IPS DF 4.7 (cell line): ENCODE data around the gene CFAP77.
A peak's percentile ranks its signal among the peaks of the same experiment; 100 is the strongest.

ENCODE experiments used
- DNase-seq: peaks from one replicate; pipeline ENCODE4 v3.0.0-alpha.2; 2013; ENCODE audit warnings: low spot score; ENCODE audit errors: extremely low read depth

The CFAP77 gene

DNA sequence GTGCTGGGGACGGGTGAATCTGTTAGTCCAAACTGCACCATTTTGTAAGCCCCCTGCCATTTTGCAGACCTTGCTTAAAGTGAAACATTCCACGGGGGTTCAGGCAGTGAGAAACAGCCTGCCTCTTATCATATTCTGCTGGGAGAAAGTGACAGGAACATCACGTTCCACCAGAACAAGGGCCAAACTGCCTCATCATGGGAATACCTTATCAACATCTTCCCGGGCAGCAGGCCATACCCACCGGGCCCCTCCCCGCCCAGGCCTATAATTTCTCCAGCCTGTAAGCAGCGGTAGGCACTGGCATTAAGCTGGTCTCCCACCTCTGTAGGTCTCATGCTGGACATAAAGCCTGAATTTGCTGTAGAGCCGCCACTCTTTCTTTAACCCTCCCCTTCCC lies 1.5 kb upstream of the CFAP77 start:
- no peak for DNase-seq

DNA sequence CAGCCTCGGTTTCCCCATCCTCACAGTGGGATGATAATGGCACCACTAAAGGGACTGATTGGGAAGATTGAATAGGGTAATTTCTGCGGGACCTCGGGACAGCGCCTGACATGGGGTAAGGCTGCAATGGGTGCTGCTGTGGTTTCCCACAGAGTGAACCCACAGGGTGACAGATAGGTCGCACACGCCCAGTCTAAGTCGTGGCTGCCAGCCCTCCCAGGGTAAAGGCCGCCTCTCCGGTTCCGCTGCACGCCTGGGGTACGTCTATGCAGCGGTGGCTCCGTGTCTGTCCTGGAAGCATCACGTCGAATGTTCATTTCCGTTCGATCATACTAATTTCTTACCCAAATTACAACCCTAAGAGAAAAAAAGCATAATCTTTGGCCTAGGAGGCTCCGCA lies 631 bp downstream of the CFAP77 start:
- DNase-seq, result no peak

DNA sequence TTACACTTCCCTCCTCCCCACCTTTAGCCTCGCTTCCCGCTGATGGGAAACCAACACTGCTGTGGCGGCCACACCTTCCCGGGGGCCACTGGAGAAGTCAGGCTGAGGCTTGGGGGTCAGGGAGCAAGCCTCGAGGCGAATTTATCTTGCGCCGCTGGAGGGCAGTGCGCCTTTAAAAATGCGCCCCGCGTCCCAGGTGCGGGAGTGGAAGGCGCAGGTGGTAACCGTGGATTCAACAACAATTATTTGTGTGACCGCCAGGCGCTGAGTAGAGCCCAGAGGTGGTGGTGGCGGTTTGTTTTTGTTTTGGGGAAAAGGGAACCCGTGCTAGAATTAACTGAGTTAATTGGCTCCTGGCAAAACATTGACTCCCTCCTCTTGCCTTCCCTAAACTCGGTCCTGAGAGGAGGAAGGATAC lies 1.1 kb downstream of the CFAP77 start:
- peak; percentile 46 for DNase-seq

DNA sequence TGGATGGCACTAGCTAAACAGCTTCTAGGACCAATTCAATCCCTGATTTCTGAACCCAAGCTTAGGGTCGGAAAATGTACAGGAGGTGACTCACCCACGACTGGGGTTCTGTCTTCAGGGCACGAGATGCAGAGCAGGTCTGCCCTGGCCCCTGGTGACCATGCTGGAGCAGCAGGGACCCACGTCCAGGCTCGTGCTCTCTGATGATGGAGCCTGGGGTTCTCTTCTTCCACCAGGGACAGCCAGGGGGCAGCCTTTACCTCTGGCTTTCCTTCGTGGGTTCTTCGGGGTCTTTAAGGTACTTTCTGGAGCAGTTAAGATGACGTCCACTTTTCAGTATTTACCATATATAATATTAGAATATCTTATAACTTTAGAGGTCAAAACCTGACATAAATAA lies 2.1 kb downstream of the CFAP77 start:
- no peak for DNase-seq

DNA sequence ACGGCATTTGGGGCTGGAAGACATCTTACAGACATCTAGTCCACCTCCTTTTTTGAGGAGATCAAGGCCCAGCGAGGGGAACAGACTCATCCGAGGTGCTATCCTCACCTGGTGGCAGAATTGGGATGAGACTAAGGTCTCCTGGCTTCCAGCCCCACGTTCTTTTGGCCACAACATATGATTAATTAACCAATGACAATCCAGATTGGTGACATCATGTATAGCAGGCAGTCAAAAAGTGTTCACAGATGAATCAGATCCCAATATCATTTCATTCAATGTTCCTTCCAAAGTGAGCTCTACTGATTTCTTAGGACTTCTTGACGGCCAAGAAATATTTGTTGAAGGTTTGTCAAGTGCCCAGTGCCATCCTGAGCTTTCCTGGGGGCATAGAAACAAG lies 3.9 kb downstream of the CFAP77 start:
- no peak for DNase-seq

DNA sequence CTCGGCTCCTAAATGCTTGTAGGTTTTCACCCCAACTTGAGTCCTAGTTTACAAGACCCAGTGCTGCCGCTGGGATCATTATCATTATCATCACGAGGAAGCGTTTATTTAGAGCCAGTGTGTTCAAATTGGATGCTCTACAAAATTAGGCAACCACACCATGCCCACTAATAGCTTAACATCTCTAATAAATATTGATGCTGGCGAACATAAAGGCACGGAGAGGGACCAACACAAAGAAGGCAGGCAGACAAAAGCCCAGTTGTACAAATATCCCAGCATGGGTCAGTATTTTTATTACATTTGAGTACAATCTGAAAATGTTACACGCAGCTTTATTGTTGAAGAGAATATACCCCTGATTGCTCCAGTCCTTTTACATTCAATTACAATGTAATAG lies 4.7 kb downstream of the CFAP77 start:
- no peak for DNase-seq

DNA sequence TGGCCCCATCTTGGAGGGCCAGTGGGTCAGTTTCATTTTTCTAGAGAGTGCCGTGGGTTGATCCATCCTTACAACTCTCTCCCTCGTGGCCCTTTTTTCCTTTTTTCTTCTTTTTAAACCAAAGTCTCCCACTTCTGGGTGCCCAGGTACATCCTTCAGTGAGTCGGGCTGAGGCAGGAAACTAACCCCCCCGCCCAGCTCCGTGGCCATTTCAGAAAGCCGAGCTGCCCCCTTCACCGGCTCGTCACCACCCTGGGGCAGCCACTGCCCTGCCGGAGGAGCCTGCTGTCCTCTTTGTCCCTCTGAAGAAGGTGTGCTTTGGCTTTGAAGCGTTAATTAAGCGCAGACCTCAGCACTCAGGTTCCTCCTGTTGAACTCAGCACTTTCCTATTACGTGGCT lies 5.2 kb downstream of the CFAP77 start:
- DNase-seq, result no peak

- no peak for DNase-seq
These were observed 8.8 kb downstream of the CFAP77 start for GRCh38 chr9:132418726-132419363.

GRCh38 chr9:132422574-132422973 lies 12.6 kb downstream of the CFAP77 start:
- DNase-seq, result no peak

DNA sequence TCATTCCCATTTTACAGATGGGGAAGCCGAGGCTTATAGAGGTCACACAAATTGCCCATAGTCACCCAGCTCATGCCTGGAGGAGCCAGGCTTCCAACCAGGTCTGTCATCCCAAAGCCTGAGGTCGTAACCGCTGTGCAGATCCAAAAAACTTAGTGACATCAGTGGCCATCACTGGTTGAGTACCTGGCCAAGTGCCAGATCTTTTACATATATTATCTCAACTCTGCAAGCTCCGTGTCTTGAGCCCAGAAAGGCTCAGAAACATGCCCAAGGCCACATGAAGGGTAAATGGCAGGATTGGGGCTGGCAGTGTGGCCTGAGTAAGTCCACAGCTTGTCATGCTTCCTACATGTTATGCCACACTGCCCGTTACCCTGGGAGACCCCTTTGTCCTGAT lies 13.5 kb downstream of the CFAP77 start:
- no peak for DNase-seq

GRCh38 chr9:132424857-132425674 lies 15.1 kb downstream of the CFAP77 start:
- DNase-seq, result no peak

- DNase-seq, result no peak
These were observed 15.7 kb downstream of the CFAP77 start for GRCh38 chr9:132425675-132426062.

- no peak for DNase-seq
These were observed 16.8 kb downstream of the CFAP77 start for GRCh38 chr9:132426639-132427414.

GRCh38 chr9:132430998-132431397 lies 21.0 kb downstream of the CFAP77 start:
- no peak for DNase-seq

- no peak for DNase-seq
These were observed 24.9 kb downstream of the CFAP77 start for GRCh38 chr9:132434881-132435280.

DNA sequence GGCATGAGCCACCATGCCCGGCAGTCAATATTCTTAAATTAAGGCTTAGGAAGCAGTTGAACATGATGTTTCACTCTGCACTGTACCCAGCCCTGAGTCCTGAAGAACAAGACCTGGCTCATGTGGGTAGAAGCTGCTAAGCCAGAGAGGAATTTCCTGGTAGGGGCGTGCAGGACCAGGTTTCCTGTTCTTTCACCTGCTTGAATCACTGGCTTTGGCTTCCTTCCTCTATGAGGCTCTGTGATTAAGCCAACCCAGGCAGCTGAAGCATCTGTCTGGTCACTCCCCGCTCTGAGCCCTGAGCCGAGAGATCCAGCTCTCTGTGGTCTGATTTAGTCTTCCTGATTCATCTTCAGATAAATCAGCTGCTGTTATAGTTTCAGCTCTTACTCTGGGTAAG lies 29.1 kb downstream of the CFAP77 start:
- DNase-seq, result no peak

DNA sequence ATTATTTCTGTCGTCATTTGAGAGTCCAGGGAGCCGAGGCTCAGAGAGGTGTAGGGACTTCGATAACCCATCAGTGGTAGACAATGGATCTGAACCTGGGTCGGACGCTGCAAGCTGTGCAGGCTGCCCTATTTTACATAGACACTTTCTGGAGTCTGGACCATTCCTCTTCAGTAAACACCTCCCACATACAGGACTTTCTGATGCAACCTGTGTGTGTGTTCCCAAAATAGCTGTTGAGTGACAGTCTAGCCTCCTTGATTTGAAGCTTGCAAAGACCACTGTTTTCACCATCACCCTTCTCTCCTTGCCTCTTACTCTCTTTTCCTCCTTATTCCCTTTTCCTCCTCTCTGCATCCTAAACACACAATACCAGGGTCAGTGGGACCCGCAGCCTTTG lies 30.7 kb downstream of the CFAP77 start:
- no peak for DNase-seq

GRCh38 chr9:132441404-132441803 lies 31.4 kb downstream of the CFAP77 start:
- DNase-seq, result no peak

DNA sequence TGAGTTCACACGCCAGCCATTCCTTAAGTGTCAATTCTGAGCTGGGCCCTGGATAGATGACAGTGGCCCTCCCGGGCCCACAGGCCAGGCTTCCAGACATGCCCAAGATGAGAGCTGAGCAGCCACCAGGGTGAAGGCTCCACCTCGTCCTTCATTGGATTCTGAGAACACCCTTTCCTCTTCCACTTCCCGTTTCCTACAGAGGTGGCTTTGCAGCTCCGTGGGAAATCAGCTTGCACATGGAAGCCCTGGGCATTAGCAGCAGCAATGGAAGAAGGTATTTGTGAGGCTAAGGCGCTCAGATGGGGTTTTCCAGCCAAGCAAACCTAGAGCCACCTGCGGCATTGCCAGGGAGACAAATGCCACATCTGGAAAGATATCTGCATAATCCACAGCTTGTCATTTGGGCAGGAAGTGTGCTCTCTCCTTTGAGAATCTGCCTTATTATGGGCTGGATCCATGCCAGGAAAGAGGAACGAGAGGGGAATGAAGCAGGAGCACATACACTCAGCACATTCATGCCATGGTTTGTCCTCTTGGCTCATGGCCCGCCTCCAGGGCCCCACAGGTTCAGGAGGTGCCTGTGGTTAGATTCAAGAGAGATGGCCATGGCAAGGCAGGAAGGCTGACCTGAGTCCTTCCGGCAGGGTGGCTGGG lies 34.1 kb downstream of the CFAP77 start:
- DNase-seq, result no peak

- DNase-seq, result no peak
These were observed 36.9 kb downstream of the CFAP77 start for GRCh38 chr9:132446887-132447286.

- no peak for DNase-seq
These were observed 37.3 kb downstream of the CFAP77 start for GRCh38 chr9:132447346-132447745.

GRCh38 chr9:132447902-132448301 lies 37.9 kb downstream of the CFAP77 start:
- DNase-seq, result no peak
